Muscle layer of duodenum (tissue), 2 donors: Measurements from ENCODE around the gene SPAG8.

Source experiments
- H3K27ac ChIP-seq: one replicate; pipeline ENCODE4 v1.7.0; 2013; ENCODE audit warnings: mild to moderate bottlenecking, low read length
- H3K27me3 ChIP-seq: one replicate; pipeline ENCODE4 v1.7.0; 2013; ENCODE audit warnings: low read depth, mild to moderate bottlenecking, control low read depth, low read length
- H3K36me3 ChIP-seq, 2 donors: one replicate each; pipeline ENCODE4 v1.7.0; 2013; ENCODE audit warnings: low read length in 2 of 2, control low read depth in 1 of 2, mild to moderate bottlenecking in 1 of 2; ENCODE audit not compliant: insufficient read depth in 2 of 2, control insufficient read depth in 1 of 2
- H3K4me1 ChIP-seq, 2 donors: one replicate each; pipeline ENCODE4 v1.7.0; 2013; ENCODE audit warnings: low read length in 2 of 2, mild to moderate bottlenecking in 2 of 2, control low read depth in 1 of 2, moderate library complexity in 1 of 2; ENCODE audit not compliant: insufficient read depth in 2 of 2, control insufficient read depth in 1 of 2
- H3K4me3 ChIP-seq, 2 donors: one replicate each; pipeline ENCODE4 v1.7.0; 2013; ENCODE audit warnings: low read length in 2 of 2, low read depth in 1 of 2, mild to moderate bottlenecking in 1 of 2
- H3K9me3 ChIP-seq, 2 donors: one replicate each; pipeline ENCODE4 v1.7.0; 2013; ENCODE audit warnings: low read length in 2 of 2, control low read depth in 1 of 2, mild to moderate bottlenecking in 1 of 2; ENCODE audit not compliant: control insufficient read depth in 1 of 2
- donor health status: healthy.

Gene SPAG8

DNA sequence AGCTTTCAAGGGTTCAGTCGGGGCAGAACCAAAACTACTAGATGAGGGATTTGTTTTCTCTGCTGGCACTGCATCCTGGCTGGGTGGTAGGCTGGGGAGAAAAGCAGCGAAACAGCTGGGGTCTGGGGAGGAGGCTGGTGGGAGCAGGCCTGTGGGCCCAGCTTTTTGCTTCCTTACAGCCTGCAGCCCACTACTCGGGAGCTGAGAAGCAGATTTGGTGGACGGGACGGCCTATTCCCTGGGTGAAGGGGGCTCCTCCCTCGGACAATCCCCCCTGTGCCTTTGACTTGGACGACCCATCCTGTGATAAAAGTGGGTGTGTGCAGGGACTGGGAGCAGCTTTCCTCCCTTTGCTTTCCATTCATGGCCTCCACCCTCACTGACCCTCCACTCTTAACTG is 11.5 kb downstream of the SPAG8 start:
- Histone ChIP-seq H3K4me1 (no peaks in the 10 kb centered on the region), H3K4me3 (no peak overlapping the region), H3K27me3 (no peaks in the 10 kb centered on the region), H3K36me3 (peaks cover 30 to 46% of the 10 kb centered on the region in 2 donors), H3K27ac (no peak overlapping the region), H3K9me3 (no peaks in the 10 kb centered on the region)

- no peak overlapping the region for H3K27ac ChIP-seq
Observed at GRCh38 chr9:35798658-35799374, 13.2 kb downstream of the SPAG8 start.

GRCh38 chr9:35797311-35798109 is 14.6 kb downstream of the SPAG8 start:
- Histone ChIP-seq H3K36me3 (peaks cover 22 to 31% of the 10 kb centered on the region in 2 donors), H3K4me3 (no peak overlapping the region), H3K27ac (no peak overlapping the region), H3K27me3 (no peaks in the 10 kb centered on the region), H3K9me3 (no peaks in the 10 kb centered on the region), H3K4me1 (peaks cover 0 to 22% of the 10 kb centered on the region in 2 donors)

More at GRCh38 chr9:35798658-35799374, 13.2 kb downstream of the SPAG8 start:
- Histone ChIP-seq H3K36me3 (peaks cover 25 to 41% of the 10 kb centered on the region in 2 donors), H3K27me3 (no peaks in the 10 kb centered on the region), H3K9me3 (no peaks in the 10 kb centered on the region), H3K4me1 (peaks cover 0 to 9% of the 10 kb centered on the region in 2 donors), H3K4me3 (no peak overlapping the region)

GRCh38 chr9:35795695-35796094 is 16.4 kb downstream of the SPAG8 start:
- Histone ChIP-seq H3K27me3 (no peaks in the 10 kb centered on the region), H3K27ac (no peak overlapping the region), H3K9me3 (no peaks in the 10 kb centered on the region), H3K4me1 (peaks cover 0 to 29% of the 10 kb centered on the region in 2 donors), H3K4me3 (no peak overlapping the region), H3K36me3 (peaks cover 6 to 14% of the 10 kb centered on the region in 2 donors)

- Histone ChIP-seq H3K27me3 (no peaks in the 10 kb centered on the region), H3K36me3 (no peaks in the 10 kb centered on the region), H3K4me1 (peaks cover 0 to 31% of the 10 kb centered on the region in 2 donors), H3K27ac (no peak overlapping the region), H3K9me3 (no peaks in the 10 kb centered on the region), H3K4me3 (peak overlapping the region in 1 of 2 donors; percentile 56)
Observed at GRCh38 chr9:35793461-35793860, 18.6 kb downstream of the SPAG8 start.

DNA sequence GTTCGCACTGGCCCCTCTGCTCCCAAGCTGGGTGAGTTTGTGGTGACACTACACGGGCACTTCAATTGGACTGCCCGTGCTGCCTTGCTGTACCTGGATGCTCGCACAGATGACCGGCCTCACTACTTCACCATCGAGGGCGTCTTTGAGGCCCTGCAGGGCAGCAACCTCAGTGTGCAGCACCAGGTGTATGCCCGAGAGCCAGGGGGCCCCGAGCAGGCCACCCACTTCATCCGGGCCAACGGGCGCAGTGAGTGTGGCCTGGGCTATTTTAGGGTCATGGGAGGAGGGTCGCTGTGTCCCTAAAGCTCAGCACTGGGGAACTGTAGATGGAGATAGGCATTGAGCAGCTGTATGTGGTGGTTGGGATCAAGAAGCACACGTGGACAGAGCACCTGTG is 19.2 kb downstream of the SPAG8 start:
- Histone ChIP-seq H3K27me3 (no peaks in the 10 kb centered on the region), H3K4me3 (peak overlapping the region in 1 of 2 donors; percentile 56), H3K9me3 (no peaks in the 10 kb centered on the region), H3K4me1 (peaks cover 0 to 31% of the 10 kb centered on the region in 2 donors), H3K27ac (no peak overlapping the region), H3K36me3 (no peaks in the 10 kb centered on the region)

DNA sequence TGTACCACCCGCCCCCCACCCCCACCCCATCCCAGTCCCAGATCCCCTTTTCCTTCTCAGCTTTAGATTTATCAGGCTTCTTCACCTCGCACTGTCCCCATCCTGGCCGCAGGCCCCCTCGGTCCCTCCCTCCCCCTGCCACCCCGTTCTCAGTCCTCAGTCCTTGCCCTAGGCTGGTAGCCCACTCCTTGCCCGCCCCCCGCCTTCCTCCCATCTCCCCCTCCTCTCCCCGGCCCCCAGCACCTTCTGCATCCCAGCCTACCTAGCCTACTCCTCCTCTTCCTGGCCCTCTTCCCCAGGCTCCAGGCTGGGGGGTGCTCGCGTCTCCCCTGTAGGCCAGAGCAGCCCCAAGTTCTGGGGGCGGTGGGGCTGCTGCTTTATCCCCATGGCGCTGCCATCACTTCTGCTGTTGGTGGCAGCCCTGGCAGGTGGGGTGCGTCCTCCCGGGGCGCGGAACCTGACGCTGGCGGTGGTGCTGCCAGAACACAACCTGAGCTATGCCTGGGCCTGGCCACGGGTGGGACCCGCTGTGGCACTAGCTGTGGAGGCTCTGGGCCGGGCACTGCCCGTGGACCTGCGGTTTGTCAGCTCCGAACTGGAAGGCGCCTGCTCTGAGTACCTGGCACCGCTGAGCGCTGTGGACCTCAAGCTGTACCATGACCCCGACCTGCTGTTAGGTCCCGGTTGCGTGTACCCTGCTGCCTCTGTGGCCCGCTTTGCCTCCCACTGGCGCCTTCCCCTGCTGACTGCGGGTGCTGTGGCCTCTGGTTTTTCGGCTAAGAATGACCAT is 19.8 kb downstream of the SPAG8 start:
- Histone ChIP-seq H3K27ac (no peak overlapping the region), H3K4me1 (peaks cover 0 to 31% of the 10 kb centered on the region in 2 donors), H3K9me3 (no peaks in the 10 kb centered on the region), H3K27me3 (no peaks in the 10 kb centered on the region), H3K36me3 (no peaks in the 10 kb centered on the region), H3K4me3 (peak overlapping the region in 1 of 2 donors; percentile 56)

DNA sequence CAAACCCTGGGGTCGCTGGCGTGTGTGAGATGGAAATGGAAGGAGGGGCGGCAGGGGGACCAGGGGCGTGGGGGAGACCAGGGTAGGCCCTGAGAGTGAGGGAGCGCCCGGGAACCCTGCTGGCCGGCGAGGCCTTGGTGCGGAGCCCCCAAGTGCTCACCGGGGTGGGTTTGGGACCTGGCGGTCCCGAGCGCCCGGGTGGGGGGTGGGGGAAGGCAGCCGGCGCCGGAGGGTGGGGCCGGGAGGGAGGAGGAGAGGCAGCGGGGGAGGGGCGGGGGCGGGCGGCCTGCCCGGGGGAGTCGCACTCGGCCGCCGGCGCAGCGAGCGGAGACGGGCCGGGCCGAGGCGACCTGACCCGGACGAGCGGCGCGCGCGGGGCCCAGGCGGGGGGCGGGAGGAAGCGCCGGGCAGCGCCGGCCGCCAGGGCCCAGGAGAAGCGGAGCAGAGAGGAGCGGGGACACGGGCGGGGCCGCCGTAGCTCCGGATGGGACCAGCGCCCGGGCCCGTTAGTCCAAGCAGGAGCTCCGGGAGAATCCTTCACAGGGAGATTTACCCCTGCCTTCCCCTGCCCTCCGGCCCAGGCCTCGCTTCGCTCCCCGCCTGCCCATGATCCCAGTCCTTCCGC is 20.7 kb downstream of the SPAG8 start, which contains the start of gene NPR2:
Gene NPR2, plus strand, starts transcription at position 295 of the 625 bp plus-strand sequence. CDS start 818 bp downstream, outside the sequence.
- Histone ChIP-seq H3K4me1 (peaks cover 0 to 31% of the 10 kb centered on the region in 2 donors), H3K27ac (peak within 1 kb of the TSS; percentile 11), H3K9me3 (no peaks in the 10 kb centered on the region), H3K4me3 (peak within 1 kb of the TSS in 1 of 2 donors; percentile 56), H3K36me3 (no peaks in the 10 kb centered on the region), H3K27me3 (no peaks in the 10 kb centered on the region)

DNA sequence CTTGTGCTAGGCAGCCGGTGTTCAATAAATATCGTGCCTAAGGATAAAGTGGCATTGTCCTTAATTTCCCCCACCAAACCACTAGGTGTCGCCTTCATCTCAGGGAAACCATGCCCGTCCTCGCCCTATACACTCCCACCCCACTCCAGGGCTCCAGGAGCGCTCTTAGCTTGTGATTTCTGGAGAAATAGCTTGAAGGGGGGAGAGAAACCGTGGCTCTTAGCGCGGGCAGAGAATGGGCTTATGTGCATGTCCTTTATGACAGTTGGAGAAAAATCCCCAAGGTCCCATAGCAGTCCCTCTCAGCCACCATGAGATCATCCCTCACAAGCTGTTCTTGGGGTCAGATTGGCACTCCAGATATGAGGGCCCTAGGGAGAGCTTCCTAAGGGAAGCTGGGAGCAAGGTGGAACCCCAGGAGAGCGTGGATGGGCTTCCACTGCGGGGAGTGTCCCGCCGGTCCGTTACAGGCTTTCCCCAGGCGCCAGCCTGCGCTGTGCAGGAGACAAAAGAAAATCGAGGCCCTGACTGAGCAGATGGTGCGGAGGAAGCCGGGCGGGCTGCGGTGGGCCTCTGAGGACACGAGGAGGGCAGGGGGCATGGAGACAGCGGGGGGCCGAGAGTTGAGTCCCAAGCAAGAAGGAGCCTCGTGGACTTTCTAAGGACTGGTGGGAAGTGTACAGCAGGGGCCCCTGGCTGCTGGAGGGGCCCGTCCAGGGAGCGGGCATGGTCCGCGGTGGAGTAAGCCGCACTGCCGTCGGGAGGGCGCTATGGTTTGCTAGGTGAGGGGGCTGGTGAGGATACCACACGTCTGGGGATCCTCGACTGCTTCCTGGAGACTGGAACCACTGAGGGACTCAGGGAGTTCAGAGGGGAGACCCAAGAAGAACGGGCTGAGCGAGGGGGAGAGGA is 21.4 kb downstream of the SPAG8 start:
- H3K27ac ChIP-seq = peak overlapping the region; percentile 11
- H3K4me3 ChIP-seq = peak overlapping the region in 1 of 2 donors; percentile 38
- no peaks in the 10 kb centered on the region for H3K36me3 ChIP-seq
- no peaks in the 10 kb centered on the region for H3K27me3 ChIP-seq
- no peaks in the 10 kb centered on the region for H3K9me3 ChIP-seq
- peaks cover 0 to 31% of the 10 kb centered on the region in 2 donors for H3K4me1 ChIP-seq

DNA sequence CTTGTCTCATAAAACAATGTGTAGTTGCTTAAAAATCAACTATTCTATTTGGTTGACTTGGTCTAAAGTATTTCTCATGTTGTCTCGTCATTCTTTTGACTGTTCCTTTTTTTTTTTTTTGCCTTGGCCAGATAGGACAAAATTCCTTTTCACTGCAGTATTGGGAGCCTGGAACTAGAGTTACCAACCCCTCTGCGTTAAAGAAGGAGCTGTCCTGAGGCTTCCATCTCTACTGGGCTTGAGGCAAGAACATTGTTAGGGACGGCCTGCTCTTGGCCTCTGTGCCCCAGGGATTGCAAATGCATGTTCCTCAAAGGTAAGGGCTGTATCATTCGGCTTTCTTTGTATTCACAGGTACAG is 22.1 kb downstream of the SPAG8 start:
- peaks cover 0 to 29% of the 10 kb centered on the region in 2 donors for H3K4me1 ChIP-seq
- H3K27me3 ChIP-seq = no peaks in the 10 kb centered on the region
- no peaks in the 10 kb centered on the region for H3K9me3 ChIP-seq
- H3K4me3 ChIP-seq = no peak overlapping the region
- no peaks in the 10 kb centered on the region for H3K36me3 ChIP-seq
- H3K27ac ChIP-seq = no peak overlapping the region
